Thoracic aorta (tissue), 2 donors: Measurements from ENCODE around the gene LUZP2. TPM values are rescaled to one million over a fixed set of nuclear protein-coding genes. Genes with fewer than 3 reads are reported as not detected.
"Not testable (repeated sequence)": the region's sequence is repeated elsewhere in the genome, so short reads cannot be mapped to it uniquely, and the experiment has no call there.

Source experiments
- ATAC-seq: fragments of 150-250 bp; one replicate; pipeline ENCODE4 v1.8.0; 2017; ENCODE audit warnings: low read depth; ENCODE audit not compliant: insufficient number of reproducible peaks, low FRiP score
- DNase-seq: peaks from one replicate; pipeline ENCODE4 v3.0.0-alpha.2; 2020; ENCODE audit warnings: low spot score
- H3K27ac ChIP-seq, 2 donors: fragments of 200-600 bp; sonication (generic); 1 replicate in 1 of 2; 2 replicates in 1 of 2; pipeline ENCODE4 v1.5.1; 2016; ENCODE audit warnings: mild to moderate bottlenecking in 2 of 2, moderate library complexity in 2 of 2
- H3K27me3 ChIP-seq: fragments of 200-600 bp; sonication (generic); replicated peaks from 2 replicates; pipeline ENCODE4 v1.6.0; 2016; ENCODE audit warnings: mild to moderate bottlenecking; ENCODE audit not compliant: insufficient read depth
- H3K36me3 ChIP-seq: fragments of 200-600 bp; sonication (generic); one replicate; pipeline ENCODE4 v1.5.1; 2016
- H3K4me1 ChIP-seq, 2 donors: fragments of 200-600 bp; sonication (generic); 1 replicate in 1 of 2; 2 replicates in 1 of 2; pipeline versions ENCODE4 v1.5.1 to v1.6.0; 2016; ENCODE audit warnings: low read depth in 2 of 2, mild to moderate bottlenecking in 1 of 2; ENCODE audit not compliant: control insufficient read depth in 1 of 2
- H3K4me3 ChIP-seq: fragments of 200-600 bp; sonication (generic); 2 replicates; pipeline ENCODE4 v1.5.1; 2016; ENCODE audit warnings: mild to moderate bottlenecking
- H3K9me3 ChIP-seq: fragments of 200-600 bp; sonication (generic); 2 replicates; pipeline ENCODE4 v1.5.1; 2016
- total RNA-seq, 2 donors: library from RNA; depleted of rRNA; stranded (reverse); fragments of >200 nt; gene quantifications; one replicate each; pipeline versions ENCODE4 v1.1.0 to v1.2.3, GENCODE V29; 2016
- TF ChIP-seq, protein P1 (sequence below): fragments of 200-600 bp; sonication (generic); IDR thresholded peaks from one replicate; pipeline ENCODE4 v1.5.1; 2019; ENCODE audit warnings: antibody characterized with exemption

The LUZP2 gene
- total RNA-seq, 2 donors from 2014 or later, result 0.41 TPM; not detected in 1

DNA sequence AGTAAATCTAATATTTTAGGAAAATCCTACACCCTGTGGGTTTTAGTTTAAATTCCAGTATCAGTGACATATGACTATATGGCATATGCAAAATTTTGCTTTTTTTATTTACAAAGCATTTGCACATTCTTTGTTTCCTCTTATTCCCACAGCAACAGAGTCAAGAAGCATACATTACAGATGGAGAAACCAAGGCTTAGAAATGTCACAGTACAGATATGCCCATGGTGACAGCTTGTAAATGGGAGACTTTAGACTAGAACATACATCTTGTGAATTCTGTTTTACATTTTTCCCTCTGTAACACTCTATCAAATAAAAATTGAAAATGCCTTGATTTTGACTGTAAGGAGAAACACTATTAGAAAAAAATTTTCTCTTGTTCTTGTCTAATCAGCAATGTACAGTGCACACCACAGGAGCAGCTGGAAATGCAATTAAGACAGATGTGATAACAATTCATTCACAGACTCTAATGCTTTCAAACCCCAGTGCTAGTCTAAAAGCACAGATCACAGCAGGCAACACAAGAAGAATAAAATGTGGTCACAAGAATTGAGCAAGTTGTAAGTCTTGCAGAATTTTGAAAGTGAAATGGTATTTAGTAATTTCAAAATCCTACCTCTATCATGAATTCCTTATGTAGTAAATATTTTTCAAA is 375.9 kb downstream of the LUZP2 start:
- no peak for ATAC-seq
- Histone ChIP-seq H3K9me3 (no peaks in the 10 kb centered on the region), H3K36me3 (no peaks in the 10 kb centered on the region), H3K4me1 (no peaks in the 10 kb centered on the region), H3K27ac (no peak overlapping the region), H3K27me3 (no peaks in the 10 kb centered on the region), H3K4me3 (no peak overlapping the region)
- no peak for DNase-seq
- TF ChIP-seq, protein P1, sequence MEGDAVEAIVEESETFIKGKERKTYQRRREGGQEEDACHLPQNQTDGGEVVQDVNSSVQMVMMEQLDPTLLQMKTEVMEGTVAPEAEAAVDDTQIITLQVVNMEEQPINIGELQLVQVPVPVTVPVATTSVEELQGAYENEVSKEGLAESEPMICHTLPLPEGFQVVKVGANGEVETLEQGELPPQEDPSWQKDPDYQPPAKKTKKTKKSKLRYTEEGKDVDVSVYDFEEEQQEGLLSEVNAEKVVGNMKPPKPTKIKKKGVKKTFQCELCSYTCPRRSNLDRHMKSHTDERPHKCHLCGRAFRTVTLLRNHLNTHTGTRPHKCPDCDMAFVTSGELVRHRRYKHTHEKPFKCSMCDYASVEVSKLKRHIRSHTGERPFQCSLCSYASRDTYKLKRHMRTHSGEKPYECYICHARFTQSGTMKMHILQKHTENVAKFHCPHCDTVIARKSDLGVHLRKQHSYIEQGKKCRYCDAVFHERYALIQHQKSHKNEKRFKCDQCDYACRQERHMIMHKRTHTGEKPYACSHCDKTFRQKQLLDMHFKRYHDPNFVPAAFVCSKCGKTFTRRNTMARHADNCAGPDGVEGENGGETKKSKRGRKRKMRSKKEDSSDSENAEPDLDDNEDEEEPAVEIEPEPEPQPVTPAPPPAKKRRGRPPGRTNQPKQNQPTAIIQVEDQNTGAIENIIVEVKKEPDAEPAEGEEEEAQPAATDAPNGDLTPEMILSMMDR, result no peak

DNA sequence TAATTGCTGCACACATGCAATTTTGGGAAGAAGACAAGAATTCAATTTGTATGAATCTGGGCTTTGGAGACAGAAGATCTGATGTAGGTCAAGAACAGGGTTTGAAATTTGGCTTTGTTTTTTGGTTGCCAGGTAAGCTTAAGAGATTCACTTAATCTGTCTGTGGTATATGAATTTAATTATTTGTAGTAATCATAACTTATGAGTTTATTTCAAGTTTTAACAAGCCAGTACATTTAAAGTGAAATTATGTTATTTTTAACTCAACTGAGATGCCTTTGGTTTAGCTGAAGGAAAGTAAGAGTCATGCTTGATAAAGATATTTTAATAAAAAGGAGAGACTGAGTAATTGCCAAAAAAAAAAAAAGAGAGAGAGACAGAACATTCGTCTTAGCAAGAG is 384.1 kb downstream of the LUZP2 start:
- H3K4me1 ChIP-seq, result no peaks in the 10 kb centered on the region
- ATAC-seq (no peak), DNase-seq (no peak)
- H3K9me3 ChIP-seq, result no peaks in the 10 kb centered on the region
- TF ChIP-seq, protein P1, result no peak
- H3K4me3 ChIP-seq, result no peak overlapping the region
- H3K36me3 ChIP-seq, result no peaks in the 10 kb centered on the region
- H3K27ac ChIP-seq, result no peak overlapping the region
- H3K27me3 ChIP-seq, result no peaks in the 10 kb centered on the region

- no peak for ATAC-seq
- H3K4me3 ChIP-seq, result no peak overlapping the region
These were observed 388.8 kb downstream of the LUZP2 start for GRCh38 chr11:24885580-24886173.

DNA sequence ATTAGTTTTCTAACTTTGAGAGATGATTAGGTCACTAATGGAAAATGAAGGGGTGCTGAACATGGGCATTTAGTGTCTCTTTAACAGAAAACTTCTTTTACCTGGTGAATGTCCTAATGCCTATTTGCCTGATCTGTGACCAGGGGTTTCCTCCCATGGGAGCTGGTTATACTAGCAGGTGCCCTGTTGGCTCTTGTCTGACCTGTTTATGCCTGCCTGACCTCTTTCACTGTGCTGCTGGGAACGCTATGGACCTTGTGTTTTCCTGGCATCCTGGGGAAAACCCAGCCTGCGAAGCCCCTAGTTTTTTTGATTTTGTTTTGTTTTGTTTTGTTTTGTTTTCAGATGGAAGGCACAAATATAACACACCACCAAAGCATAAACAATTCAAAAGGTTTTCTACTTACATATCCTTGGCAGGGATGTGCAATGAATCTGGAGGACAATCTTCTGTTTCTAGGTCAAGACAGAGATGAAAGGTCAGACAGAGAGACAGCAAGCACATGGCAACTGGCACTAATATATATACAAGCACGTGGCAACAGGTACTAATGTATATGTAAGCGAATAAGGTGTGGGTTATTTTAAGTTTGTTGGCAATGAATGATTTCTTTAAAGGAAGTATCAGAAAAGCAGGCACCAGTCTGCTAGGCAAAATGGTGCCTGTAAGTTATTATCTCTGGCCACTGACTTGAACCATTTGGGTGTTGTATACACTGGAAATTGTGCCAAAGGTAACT is 390.2 kb downstream of the LUZP2 start:
- Histone ChIP-seq H3K4me1 (no peaks in the 10 kb centered on the region), H3K27me3 (no peaks in the 10 kb centered on the region), H3K27ac (no peak overlapping the region), H3K36me3 (no peaks in the 10 kb centered on the region), H3K4me3 (no peak overlapping the region), H3K9me3 (no peaks in the 10 kb centered on the region)
- TF ChIP-seq, protein P1, result no peak
- no peak for DNase-seq
- ATAC-seq, result no peak

More at GRCh38 chr11:24885580-24886173, 388.8 kb downstream of the LUZP2 start:
- no peak for DNase-seq
- Histone ChIP-seq H3K9me3 (no peaks in the 10 kb centered on the region), H3K27me3 (no peaks in the 10 kb centered on the region), H3K27ac (no peak overlapping the region), H3K4me1 (no peaks in the 10 kb centered on the region), H3K36me3 (no peaks in the 10 kb centered on the region)
- TF ChIP-seq, protein P1, result no peak

GRCh38 chr11:24890426-24890825 is 393.6 kb downstream of the LUZP2 start:
- no peaks in the 10 kb centered on the region for H3K9me3 ChIP-seq
- H3K36me3 ChIP-seq, result no peaks in the 10 kb centered on the region
- no peaks in the 10 kb centered on the region for H3K27me3 ChIP-seq
- TF ChIP-seq, protein P1, result no peak
- H3K4me1 ChIP-seq, result no peaks in the 10 kb centered on the region
- DNase-seq (no peak), ATAC-seq (no peak)
- no peak overlapping the region for H3K27ac ChIP-seq
- H3K4me3 ChIP-seq, result no peak overlapping the region

GRCh38 chr11:24891845-24892492 is 395.1 kb downstream of the LUZP2 start:
- H3K4me3 ChIP-seq, H3K36me3 ChIP-seq, ATAC-seq, H3K9me3 ChIP-seq, H3K27ac ChIP-seq, H3K27me3 ChIP-seq, DNase-seq, H3K4me1 ChIP-seq: not testable (repeated sequence)
